ENCODE measurements around the gene TRIM69.

DNA sequence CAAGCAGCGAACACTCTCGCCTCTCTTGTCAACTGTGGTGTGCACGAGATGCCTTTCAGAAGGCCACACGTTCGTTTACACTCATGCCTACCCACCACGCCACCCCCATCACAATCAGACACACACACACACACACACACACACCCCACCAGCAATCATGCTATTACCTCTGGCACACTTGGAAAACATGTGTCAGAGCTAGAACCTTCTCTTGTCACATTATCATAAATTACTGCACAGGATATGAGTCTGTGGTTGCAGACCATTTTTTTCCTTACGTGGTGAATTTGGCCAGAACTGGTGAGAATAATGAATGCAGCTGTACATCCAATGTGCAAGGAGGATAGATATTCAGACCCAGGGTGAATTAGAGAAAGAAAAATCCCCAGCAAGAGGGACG is 52.4 kb downstream of the TRIM69 start:
- TF ChIP-seq, protein P1, sequence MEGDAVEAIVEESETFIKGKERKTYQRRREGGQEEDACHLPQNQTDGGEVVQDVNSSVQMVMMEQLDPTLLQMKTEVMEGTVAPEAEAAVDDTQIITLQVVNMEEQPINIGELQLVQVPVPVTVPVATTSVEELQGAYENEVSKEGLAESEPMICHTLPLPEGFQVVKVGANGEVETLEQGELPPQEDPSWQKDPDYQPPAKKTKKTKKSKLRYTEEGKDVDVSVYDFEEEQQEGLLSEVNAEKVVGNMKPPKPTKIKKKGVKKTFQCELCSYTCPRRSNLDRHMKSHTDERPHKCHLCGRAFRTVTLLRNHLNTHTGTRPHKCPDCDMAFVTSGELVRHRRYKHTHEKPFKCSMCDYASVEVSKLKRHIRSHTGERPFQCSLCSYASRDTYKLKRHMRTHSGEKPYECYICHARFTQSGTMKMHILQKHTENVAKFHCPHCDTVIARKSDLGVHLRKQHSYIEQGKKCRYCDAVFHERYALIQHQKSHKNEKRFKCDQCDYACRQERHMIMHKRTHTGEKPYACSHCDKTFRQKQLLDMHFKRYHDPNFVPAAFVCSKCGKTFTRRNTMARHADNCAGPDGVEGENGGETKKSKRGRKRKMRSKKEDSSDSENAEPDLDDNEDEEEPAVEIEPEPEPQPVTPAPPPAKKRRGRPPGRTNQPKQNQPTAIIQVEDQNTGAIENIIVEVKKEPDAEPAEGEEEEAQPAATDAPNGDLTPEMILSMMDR (conservative IDR thresholded peaks at IDR 0.05; ENCODE audit: low read depth in 2 of 2) = no peak
- TF ChIP-seq POLR2AphosphoS5 (IDR thresholded peaks at IDR 0.05; ENCODE audit: low read depth) = no peak
- TF ChIP-seq EZH2 (IDR thresholded peaks at IDR 0.05; ENCODE audit: low read depth, unreplicated experiment) = no peak
- no peak for TF ChIP-seq NANOG (IDR thresholded peaks at IDR 0.05; ENCODE audit: borderline replicate concordance)
- TF ChIP-seq EZH2phosphoT487 (IDR thresholded peaks at IDR 0.05; ENCODE audit: unreplicated experiment) = no peak
- TF ChIP-seq, protein P2, sequence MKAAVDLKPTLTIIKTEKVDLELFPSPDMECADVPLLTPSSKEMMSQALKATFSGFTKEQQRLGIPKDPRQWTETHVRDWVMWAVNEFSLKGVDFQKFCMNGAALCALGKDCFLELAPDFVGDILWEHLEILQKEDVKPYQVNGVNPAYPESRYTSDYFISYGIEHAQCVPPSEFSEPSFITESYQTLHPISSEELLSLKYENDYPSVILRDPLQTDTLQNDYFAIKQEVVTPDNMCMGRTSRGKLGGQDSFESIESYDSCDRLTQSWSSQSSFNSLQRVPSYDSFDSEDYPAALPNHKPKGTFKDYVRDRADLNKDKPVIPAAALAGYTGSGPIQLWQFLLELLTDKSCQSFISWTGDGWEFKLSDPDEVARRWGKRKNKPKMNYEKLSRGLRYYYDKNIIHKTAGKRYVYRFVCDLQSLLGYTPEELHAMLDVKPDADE (IDR thresholded peaks at IDR 0.05) = no peak
- TF ChIP-seq, protein P3, sequence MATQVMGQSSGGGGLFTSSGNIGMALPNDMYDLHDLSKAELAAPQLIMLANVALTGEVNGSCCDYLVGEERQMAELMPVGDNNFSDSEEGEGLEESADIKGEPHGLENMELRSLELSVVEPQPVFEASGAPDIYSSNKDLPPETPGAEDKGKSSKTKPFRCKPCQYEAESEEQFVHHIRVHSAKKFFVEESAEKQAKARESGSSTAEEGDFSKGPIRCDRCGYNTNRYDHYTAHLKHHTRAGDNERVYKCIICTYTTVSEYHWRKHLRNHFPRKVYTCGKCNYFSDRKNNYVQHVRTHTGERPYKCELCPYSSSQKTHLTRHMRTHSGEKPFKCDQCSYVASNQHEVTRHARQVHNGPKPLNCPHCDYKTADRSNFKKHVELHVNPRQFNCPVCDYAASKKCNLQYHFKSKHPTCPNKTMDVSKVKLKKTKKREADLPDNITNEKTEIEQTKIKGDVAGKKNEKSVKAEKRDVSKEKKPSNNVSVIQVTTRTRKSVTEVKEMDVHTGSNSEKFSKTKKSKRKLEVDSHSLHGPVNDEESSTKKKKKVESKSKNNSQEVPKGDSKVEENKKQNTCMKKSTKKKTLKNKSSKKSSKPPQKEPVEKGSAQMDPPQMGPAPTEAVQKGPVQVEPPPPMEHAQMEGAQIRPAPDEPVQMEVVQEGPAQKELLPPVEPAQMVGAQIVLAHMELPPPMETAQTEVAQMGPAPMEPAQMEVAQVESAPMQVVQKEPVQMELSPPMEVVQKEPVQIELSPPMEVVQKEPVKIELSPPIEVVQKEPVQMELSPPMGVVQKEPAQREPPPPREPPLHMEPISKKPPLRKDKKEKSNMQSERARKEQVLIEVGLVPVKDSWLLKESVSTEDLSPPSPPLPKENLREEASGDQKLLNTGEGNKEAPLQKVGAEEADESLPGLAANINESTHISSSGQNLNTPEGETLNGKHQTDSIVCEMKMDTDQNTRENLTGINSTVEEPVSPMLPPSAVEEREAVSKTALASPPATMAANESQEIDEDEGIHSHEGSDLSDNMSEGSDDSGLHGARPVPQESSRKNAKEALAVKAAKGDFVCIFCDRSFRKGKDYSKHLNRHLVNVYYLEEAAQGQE (IDR thresholded peaks at IDR 0.05; ENCODE audit: unreplicated experiment) = no peak
- TF ChIP-seq CREB1 (CRISPR knock-in tag; IDR thresholded peaks at IDR 0.05; ENCODE audit: low read depth) = no peak

All from GM23338 (cell line).